Stimulated activated CD8-positive, alpha-beta memory T cell treated with anti-CD3 and anti-CD28 coated beads, Interleukin-15, amount 100 ng/mL, for 4 hours (primary cell): ENCODE data around the gene TMEM97.
"Not testable (repeated sequence)": the region's sequence is repeated elsewhere in the genome, so short reads cannot be mapped to it uniquely, and the experiment has no call there.

Experiments
- DNase-seq, 2 donors: peaks; one replicate each; pipeline ENCODE4 v3.0.0-alpha.2; 2020; ENCODE audit warnings: low read depth in 2 of 2

The TMEM97 gene

GRCh38 chr17:28338056-28338768, 19.2 kb downstream of the TMEM97 start:
- DNase-seq: no peak

- DNase-seq: not testable (repeated sequence)
Measured at GRCh38 chr17:28338769-28339212, 19.8 kb downstream of the TMEM97 start.

DNA sequence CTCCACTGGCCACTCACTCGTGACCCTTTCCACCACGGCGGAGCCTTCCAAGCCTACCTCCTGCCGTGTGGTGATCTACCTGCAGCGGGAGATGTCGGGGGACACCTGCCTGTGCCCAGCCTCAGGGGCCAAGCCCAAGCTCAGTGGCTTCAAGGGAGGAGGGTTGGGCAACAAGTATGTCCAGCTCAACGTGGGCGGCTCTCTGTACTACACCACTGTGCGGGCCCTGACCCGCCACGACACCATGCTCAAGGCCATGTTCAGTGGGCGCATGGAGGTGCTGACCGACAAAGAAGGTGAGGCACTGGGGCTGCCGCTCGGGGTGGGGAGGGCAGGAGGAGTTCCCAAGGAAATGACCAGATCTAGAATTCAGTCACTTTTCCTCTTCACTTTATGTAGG, 20.4 kb downstream of the TMEM97 start:
- no peak for DNase-seq

DNA sequence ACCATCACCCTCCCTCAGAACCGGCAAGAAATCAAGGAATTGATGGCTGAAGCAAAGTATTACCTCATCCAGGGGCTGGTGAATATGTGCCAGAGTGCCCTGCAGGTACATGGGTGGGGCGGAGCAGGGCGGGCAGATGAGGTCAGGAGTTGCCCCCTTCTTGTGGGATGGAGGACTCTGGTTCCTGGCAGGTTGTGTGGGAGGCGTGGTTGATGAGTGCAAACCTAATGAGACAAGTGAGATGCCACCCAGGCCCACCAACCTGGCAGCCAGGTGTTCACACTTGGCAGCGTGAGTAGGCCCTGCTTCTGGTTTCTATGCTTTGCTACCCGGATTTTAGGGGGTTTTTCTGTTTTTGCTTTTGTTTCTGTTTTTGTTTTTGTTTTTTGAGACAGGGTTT, 21.4 kb downstream of the TMEM97 start:
- DNase-seq: no peak

DNA sequence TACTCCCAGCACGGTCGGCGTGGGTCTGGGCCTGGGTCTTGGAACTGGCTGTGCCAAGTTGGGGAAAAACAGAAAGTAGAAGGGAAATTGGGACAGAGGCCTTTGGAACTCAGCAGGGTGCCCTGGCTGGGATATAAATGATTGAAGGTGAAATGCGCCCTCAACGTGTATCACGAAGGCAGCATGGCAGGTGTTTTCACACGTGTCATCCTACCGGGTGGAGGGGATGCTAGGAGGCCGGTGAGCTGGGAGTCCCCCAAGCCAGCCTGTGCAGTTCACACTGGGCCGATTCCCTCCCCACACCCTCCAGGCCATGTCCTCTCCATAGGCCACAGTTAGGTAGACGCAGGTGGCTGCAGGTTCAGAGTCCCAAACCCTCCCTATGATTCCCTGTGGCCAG, 22.5 kb downstream of the TMEM97 start:
- DNase-seq: no peak

DNA sequence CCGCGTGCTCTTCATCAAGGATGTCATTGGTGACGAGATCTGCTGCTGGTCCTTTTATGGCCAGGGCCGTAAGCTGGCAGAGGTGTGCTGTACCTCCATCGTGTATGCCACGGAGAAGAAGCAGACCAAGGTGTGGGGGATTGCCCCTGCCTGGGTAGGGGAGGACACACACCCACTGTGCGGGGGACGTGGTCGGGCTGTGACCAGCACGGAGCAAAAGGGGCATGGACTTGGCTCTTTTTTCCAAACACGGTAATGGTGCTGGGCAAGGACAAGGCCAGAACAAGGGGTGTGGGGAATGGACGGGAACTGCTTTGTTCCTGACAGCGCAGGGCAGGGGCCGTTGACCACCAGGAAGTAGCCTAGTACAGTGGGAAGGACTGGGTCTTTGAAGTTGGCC, 23.3 kb downstream of the TMEM97 start:
- no peak for DNase-seq

DNA sequence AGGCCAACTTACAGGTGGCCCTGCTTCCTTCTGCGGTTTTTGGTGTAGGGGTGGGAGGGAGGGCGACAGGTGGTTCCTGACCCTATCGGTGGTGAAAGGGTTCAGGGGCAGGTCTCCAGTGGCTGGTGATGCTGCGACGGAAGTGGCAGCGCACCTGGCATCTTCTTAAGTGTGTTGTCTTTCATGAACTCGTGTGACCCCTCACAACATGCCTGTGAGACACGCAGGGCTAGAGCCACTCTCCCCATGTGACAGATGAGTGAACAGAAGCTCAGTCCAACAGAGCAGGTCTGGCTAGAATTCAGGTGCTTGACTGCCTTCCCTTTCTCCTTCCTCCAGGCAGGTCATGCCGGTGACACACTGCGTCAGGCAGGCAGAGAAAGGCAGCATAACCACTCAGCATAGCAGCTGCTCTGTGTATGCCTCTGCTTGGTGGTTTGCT, 24.5 kb downstream of the TMEM97 start:
- no peak for DNase-seq

GRCh38 chr17:28344011-28344410, 25.0 kb downstream of the TMEM97 start:
- DNase-seq: no peak

- no peak for DNase-seq
Measured at GRCh38 chr17:28344435-28344901, 25.5 kb downstream of the TMEM97 start.

GRCh38 chr17:28345419-28346198, 26.6 kb downstream of the TMEM97 start:
- DNase-seq: no peak

GRCh38 chr17:28346199-28346580, 27.2 kb downstream of the TMEM97 start:
- DNase-seq: no peak

- DNase-seq: no peak
Measured at GRCh38 chr17:28346746-28347246, 27.8 kb downstream of the TMEM97 start.

GRCh38 chr17:28347261-28347891, 28.4 kb downstream of the TMEM97 start:
- no peak for DNase-seq

DNA sequence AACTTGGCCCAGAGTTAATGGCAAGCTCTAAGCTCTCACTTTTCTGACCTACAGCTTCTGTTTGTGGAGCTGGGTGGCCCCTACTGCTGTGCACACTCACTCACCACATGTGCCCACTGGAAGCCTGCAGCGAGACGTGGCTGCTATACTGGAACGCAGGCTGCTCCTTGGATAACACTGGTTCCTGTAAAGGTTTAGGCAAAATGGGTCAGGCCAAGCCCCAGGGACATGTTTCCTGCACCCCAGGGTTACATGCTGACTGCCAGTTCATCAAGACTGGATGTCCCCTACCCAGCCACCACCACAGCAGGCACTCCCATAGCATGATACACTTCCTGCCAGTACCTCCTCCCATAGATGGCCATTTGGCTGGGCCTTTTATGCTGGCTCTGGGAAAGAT, 30.0 kb downstream of the TMEM97 start:
- no peak for DNase-seq

DNA sequence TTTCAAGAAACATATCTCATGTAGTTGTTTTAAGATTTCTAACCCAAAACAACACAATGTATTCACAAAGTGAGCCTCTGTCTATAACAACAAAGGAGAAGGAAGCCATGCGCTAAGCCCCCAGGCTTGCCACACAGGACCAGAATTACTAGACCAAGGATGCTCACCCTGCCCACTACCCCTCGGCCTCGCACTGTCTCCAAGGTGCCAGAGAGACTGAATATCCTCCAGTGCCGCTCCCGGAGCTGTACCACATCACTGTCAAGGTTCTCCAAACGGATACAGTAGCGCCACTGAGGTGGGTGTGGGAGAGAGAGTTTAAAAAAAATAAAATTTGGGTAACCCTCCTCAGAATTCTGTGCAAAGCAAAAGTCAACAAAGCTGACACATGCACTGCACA, 31.3 kb downstream of the TMEM97 start:
- DNase-seq: no peak

GRCh38 chr17:28357061-28357900, 38.3 kb downstream of the TMEM97 start, which contains the start of gene POLDIP2:
POLDIP2 (minus strand) TSS chr17:28357527; CDS start chr17:28357448, 79 bp downstream.
- peak; percentile 88 to 92 for DNase-seq

- DNase-seq: no peak
Measured at GRCh38 chr17:28357901-28358197, 38.8 kb downstream of the TMEM97 start.

DNA sequence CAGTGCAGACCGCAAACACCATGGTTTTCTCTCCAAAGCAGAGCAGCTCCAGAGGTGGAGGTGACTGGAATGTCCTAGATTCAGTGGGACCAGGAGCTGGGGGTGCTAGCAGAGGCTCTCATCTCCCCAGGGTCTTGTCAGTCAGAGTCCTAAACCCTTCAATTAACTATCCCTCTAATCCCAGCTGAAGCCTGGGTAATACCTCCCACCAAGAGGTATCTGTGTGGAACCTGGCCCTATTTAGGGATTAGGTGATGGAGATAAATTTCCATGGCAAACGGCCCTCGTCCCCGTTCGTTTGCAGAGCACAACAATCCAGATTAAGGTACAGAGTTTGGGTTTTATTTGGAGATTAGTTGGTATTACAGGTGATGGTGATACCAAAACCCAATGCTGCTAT, 44.2 kb downstream of the TMEM97 start:
- no peak for DNase-seq

- no peak for DNase-seq
Measured at GRCh38 chr17:28363776-28364650, 45.0 kb downstream of the TMEM97 start.

DNA sequence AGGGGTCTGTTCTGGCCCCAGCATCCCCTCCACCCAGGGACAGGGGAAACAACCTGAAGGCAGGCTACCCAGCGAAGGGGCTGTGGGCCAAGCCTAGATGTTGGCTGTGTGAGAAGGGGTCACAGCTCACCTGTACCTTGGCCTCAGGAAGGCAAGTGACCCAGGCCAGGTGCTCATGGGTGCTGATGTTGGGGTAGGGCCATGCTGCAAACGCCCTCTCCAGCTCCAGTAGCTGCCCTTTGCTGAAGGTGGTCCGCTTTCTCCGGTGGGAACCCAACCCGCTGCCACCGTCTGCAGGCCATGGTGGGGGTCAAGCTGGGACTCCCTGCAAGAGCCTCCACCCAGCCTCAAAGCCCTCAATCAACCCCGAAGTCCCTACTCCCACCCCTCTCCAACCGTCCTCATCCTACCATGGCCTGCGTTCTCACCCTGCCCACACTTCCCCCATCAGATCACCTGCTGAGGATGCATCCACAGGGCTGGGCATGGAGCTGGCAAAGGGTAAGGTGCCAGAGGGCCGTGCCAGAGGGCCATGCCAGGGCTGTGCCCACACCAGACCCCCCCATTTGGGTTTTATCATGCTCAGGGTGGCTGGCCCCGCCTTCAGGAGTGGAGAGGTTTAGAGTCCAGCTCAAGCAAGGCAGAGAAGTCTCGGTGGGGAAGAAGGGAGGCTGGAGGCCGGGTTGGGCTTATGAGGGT, 45.8 kb downstream of the TMEM97 start, which contains the start of gene SEBOX:
Gene SEBOX (minus strand): TSS at position 535 of the 699 bp plus-strand sequence. CDS start 48 bp downstream, at position 487.
- DNase-seq: no peak
